Measurements from ENCODE around the gene ALDH1B1.

DNA sequence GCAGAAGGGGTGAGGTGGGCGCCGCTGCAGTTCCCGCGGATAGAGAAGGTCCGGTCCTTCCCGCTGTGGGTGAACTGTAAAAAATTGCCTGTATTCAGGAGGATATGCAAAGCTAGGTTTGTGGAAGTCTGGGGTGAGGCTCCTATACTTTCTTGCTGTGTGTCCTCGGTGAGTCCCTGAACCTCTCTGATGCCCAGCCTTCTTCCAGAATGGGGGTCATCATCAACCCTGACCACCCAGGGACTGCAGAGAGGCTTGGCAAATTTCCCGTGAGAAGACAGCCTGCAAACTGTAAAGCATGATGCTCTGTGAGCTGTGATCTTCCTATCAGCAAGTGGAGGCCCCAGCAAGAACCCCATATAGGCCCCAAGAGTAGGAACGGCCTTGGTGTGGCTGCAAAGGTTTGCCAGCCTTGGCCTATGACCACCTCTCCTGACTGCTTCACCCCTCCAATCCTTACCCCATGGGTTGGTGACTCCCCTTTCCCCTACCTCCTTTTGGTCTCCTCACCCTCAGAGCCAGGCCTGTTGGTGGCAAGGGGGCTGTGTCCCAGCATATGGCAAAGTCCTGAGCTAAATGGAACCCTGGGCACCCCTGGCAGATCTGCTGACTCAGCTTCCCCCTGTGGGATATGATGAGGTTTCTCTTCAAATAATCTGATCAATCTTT lies 760 bp downstream of the ALDH1B1 start:
- TF ChIP-seq TARDBP (IDR thresholded peaks at IDR 0.05) (no peak), FOXK2 (IDR thresholded peaks at IDR 0.05) (no peak), HDGF (IDR thresholded peaks at IDR 0.05; ENCODE audit: borderline replicate concordance) (no peak), SUZ12 (IDR thresholded peaks at IDR 0.05) (no peak)
